Gastrocnemius medialis (tissue), 4 donors: Measurements from ENCODE around the gene CTDSP1.

ENCODE experiments used
- POLR2A ChIP-seq, 2 donors: fragments of 450-650 bp; IDR thresholded peaks; one replicate each; pipeline ENCODE4 v1.6.1; 2017; ENCODE audit warnings: antibody characterized with exemption in 2 of 2, mild to moderate bottlenecking in 2 of 2, moderate library complexity in 2 of 2
- TF ChIP-seq, protein P1 (sequence below), 5 experiments: fragments of 450-650 bp in 3 of 5; fragments of 200-600 bp in 2 of 5; sonication (generic) in 2 of 5; IDR thresholded peaks in 4 of 5; conservative IDR thresholded peaks in 1 of 5; 1 replicate in 4 of 5; 2 replicates in 1 of 5; pipeline ENCODE4 v1.5.1; 2016 to 2019; ENCODE audit warnings: antibody characterized with exemption in 5 of 5, mild to moderate bottlenecking in 3 of 5, moderate library complexity in 3 of 5

DNA sequence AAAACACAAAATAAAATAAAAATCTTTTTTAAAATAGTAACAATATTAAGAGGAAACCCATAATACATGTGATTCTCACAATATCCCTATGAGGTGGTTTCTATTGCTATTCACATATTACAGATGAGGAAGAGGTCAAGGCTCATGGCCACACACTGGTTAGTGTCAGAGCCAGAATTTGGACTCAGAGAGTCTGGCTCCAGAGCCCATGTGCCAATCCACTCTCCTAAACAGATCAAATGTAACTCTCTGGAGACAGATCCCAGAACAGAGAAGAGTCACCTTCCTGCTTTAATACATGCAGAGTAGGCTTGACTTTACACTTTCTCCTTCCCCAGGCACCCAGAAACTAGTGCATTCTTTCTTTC, 27.7 kb upstream of the CTDSP1 start:
- TF ChIP-seq, protein P1, sequence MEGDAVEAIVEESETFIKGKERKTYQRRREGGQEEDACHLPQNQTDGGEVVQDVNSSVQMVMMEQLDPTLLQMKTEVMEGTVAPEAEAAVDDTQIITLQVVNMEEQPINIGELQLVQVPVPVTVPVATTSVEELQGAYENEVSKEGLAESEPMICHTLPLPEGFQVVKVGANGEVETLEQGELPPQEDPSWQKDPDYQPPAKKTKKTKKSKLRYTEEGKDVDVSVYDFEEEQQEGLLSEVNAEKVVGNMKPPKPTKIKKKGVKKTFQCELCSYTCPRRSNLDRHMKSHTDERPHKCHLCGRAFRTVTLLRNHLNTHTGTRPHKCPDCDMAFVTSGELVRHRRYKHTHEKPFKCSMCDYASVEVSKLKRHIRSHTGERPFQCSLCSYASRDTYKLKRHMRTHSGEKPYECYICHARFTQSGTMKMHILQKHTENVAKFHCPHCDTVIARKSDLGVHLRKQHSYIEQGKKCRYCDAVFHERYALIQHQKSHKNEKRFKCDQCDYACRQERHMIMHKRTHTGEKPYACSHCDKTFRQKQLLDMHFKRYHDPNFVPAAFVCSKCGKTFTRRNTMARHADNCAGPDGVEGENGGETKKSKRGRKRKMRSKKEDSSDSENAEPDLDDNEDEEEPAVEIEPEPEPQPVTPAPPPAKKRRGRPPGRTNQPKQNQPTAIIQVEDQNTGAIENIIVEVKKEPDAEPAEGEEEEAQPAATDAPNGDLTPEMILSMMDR (IDR thresholded peaks at IDR 0.05 in 4 of 5, conservative IDR thresholded peaks at IDR 0.05 in 1 of 5): no peak
- no peak for TF ChIP-seq POLR2A (IDR thresholded peaks at IDR 0.05)
